Naive B cell (primary cell): Measurements from ENCODE around the gene FSIP1. TPM values are rescaled to one million over a fixed set of nuclear protein-coding genes. Genes with fewer than 3 reads are reported as not detected.
A peak's percentile ranks its signal among the peaks of the same experiment; 100 is the strongest.

ENCODE experiments used
- ATAC-seq, 2 donors: fragments of 150-1000 bp; cut with Tn5 transposase; 2 replicates each; pipeline ENCODE4 v1.10.0; 2021; ENCODE audit warnings: low read depth in 2 of 2, mild to moderate bottlenecking in 2 of 2, moderate library complexity in 2 of 2
- DNase-seq: peaks from one replicate; pipeline ENCODE4 v3.0.0; 2022
- H3K27ac Mint-ChIP-seq, 6 donors: one replicate each; pipeline ENCODE4 v1.8.0; 2020 to 2022; ENCODE audit warnings: mild to moderate bottlenecking in 6 of 6, mixed read lengths in 6 of 6, moderate library complexity in 5 of 6, inconsistent platforms in 2 of 6
- H3K27me3 Mint-ChIP-seq, 3 donors: one replicate each; pipeline ENCODE4 v1.8.0; 2021 to 2022; ENCODE audit warnings: mixed read lengths in 3 of 3, mild to moderate bottlenecking in 1 of 3
- H3K36me3 Mint-ChIP-seq, 2 donors: one replicate each; pipeline ENCODE4 v1.8.0; 2020 to 2022; ENCODE audit warnings: mixed read lengths in 2 of 2, inconsistent platforms in 1 of 2, mild to moderate bottlenecking in 1 of 2
- H3K4me1 Mint-ChIP-seq, 3 donors: one replicate each; pipeline ENCODE4 v1.8.0; 2020 to 2022; ENCODE audit warnings: mixed read lengths in 3 of 3, inconsistent platforms in 1 of 3, mild to moderate bottlenecking in 1 of 3, moderate library complexity in 1 of 3
- H3K4me3 Mint-ChIP-seq, 8 donors: one replicate each; pipeline ENCODE4 v1.8.0; 2020 to 2022; ENCODE audit warnings: mild to moderate bottlenecking in 8 of 8, mixed read lengths in 8 of 8, moderate library complexity in 8 of 8, inconsistent platforms in 2 of 8
- H3K9me3 Mint-ChIP-seq, 7 donors: one replicate each; pipeline ENCODE4 v1.8.0; 2020 to 2022; ENCODE audit warnings: mixed read lengths in 7 of 7, mild to moderate bottlenecking in 5 of 7, inconsistent platforms in 2 of 7, moderate library complexity in 1 of 7
- polyA plus RNA-seq, 6 donors: library from polyadenylated mRNA; unstranded; fragments of 300-500 nt; fragmentation: Illumina TruSeq; gene quantifications; one replicate each; pipeline ENCODE4 v1.2.3, GENCODE V29; 2021; ENCODE audit warnings: low read depth in 6 of 6

Gene FSIP1
- polyA plus RNA-seq, 6 donors from 2014 or later = 0.14 to 0.44 (median 0.27) TPM

GRCh38 chr15:39692356-39693327 lies 90.0 kb downstream of the FSIP1 start:
- DNase-seq (no peak), ATAC-seq (no peak)
- no peaks in the 10 kb centered on the region for H3K9me3 Mint-ChIP-seq
- no peak overlapping the region for H3K27ac Mint-ChIP-seq
- H3K27me3 Mint-ChIP-seq = no peaks in the 10 kb centered on the region
- no peak overlapping the region for H3K4me3 Mint-ChIP-seq
- H3K36me3 Mint-ChIP-seq = no peaks in the 10 kb centered on the region
- H3K4me1 Mint-ChIP-seq = no peaks in the 10 kb centered on the region

GRCh38 chr15:39690881-39691634 lies 91.6 kb downstream of the FSIP1 start:
- DNase-seq (no peak), ATAC-seq (no peak)
- H3K36me3 Mint-ChIP-seq = no peaks in the 10 kb centered on the region
- H3K27me3 Mint-ChIP-seq = no peaks in the 10 kb centered on the region
- H3K27ac Mint-ChIP-seq = no peak overlapping the region
- no peaks in the 10 kb centered on the region for H3K4me1 Mint-ChIP-seq
- H3K4me3 Mint-ChIP-seq = no peak overlapping the region
- H3K9me3 Mint-ChIP-seq = no peaks in the 10 kb centered on the region

GRCh38 chr15:39687965-39688364 lies 94.7 kb downstream of the FSIP1 start:
- DNase-seq (no peak), ATAC-seq (no peak)
- no peaks in the 10 kb centered on the region for H3K27me3 Mint-ChIP-seq
- no peaks in the 10 kb centered on the region for H3K9me3 Mint-ChIP-seq
- no peak overlapping the region for H3K27ac Mint-ChIP-seq
- no peaks in the 10 kb centered on the region for H3K4me1 Mint-ChIP-seq
- no peaks in the 10 kb centered on the region for H3K36me3 Mint-ChIP-seq
- H3K4me3 Mint-ChIP-seq = no peak overlapping the region

GRCh38 chr15:39685999-39686613 lies 96.5 kb downstream of the FSIP1 start:
- no peaks in the 10 kb centered on the region for H3K36me3 Mint-ChIP-seq
- ATAC-seq (peak in 1 of 2 donors; percentile 41), DNase-seq (peak; percentile 29)
- H3K27me3 Mint-ChIP-seq = no peaks in the 10 kb centered on the region
- no peaks in the 10 kb centered on the region for H3K4me1 Mint-ChIP-seq
- no peak overlapping the region for H3K4me3 Mint-ChIP-seq
- no peaks in the 10 kb centered on the region for H3K9me3 Mint-ChIP-seq
- no peak overlapping the region for H3K27ac Mint-ChIP-seq

GRCh38 chr15:39685367-39685766 lies 97.3 kb downstream of the FSIP1 start:
- H3K4me3 Mint-ChIP-seq = no peak overlapping the region
- no peaks in the 10 kb centered on the region for H3K27me3 Mint-ChIP-seq
- ATAC-seq (no peak), DNase-seq (no peak)
- no peaks in the 10 kb centered on the region for H3K9me3 Mint-ChIP-seq
- H3K4me1 Mint-ChIP-seq = no peaks in the 10 kb centered on the region
- H3K27ac Mint-ChIP-seq = no peak overlapping the region
- no peaks in the 10 kb centered on the region for H3K36me3 Mint-ChIP-seq

- Mint-ChIP-seq H3K4me3 (no peak overlapping the region), H3K27ac (no peak overlapping the region)
- no peak for ATAC-seq
Observed at GRCh38 chr15:39684233-39684632, 98.4 kb downstream of the FSIP1 start.

GRCh38 chr15:39682366-39682765 lies 100.3 kb downstream of the FSIP1 start:
- no peak overlapping the region for H3K4me3 Mint-ChIP-seq

More at GRCh38 chr15:39684233-39684632, 98.4 kb downstream of the FSIP1 start:
- H3K27me3 Mint-ChIP-seq = no peaks in the 10 kb centered on the region
- H3K4me1 Mint-ChIP-seq = no peaks in the 10 kb centered on the region
- no peaks in the 10 kb centered on the region for H3K9me3 Mint-ChIP-seq
- H3K36me3 Mint-ChIP-seq = no peaks in the 10 kb centered on the region
- DNase-seq = no peak

GRCh38 chr15:39680868-39681267 lies 101.8 kb downstream of the FSIP1 start:
- Mint-ChIP-seq H3K9me3 (no peaks in the 10 kb centered on the region), H3K4me1 (no peaks in the 10 kb centered on the region), H3K27me3 (no peaks in the 10 kb centered on the region), H3K27ac (no peak overlapping the region), H3K36me3 (no peaks in the 10 kb centered on the region), H3K4me3 (no peak overlapping the region)
- no peak for DNase-seq
- no peak for ATAC-seq

More at GRCh38 chr15:39682366-39682765, 100.3 kb downstream of the FSIP1 start:
- ATAC-seq = no peak
- Mint-ChIP-seq H3K9me3 (no peaks in the 10 kb centered on the region), H3K4me1 (no peaks in the 10 kb centered on the region), H3K27me3 (no peaks in the 10 kb centered on the region), H3K27ac (no peak overlapping the region), H3K36me3 (no peaks in the 10 kb centered on the region)
- no peak for DNase-seq

GRCh38 chr15:39672666-39673065 lies 110.0 kb downstream of the FSIP1 start:
- DNase-seq = no peak
- H3K36me3 Mint-ChIP-seq = no peaks in the 10 kb centered on the region
- no peaks in the 10 kb centered on the region for H3K4me1 Mint-ChIP-seq
- H3K4me3 Mint-ChIP-seq = no peak overlapping the region
- H3K9me3 Mint-ChIP-seq = no peaks in the 10 kb centered on the region
- H3K27me3 Mint-ChIP-seq = no peaks in the 10 kb centered on the region
- H3K27ac Mint-ChIP-seq = no peak overlapping the region
- ATAC-seq = no peak

GRCh38 chr15:39672184-39672583 lies 110.5 kb downstream of the FSIP1 start:
- Mint-ChIP-seq H3K27ac (no peak overlapping the region), H3K4me3 (no peak overlapping the region), H3K36me3 (no peaks in the 10 kb centered on the region), H3K9me3 (no peaks in the 10 kb centered on the region), H3K27me3 (no peaks in the 10 kb centered on the region), H3K4me1 (no peaks in the 10 kb centered on the region)
- DNase-seq (no peak), ATAC-seq (no peak)

GRCh38 chr15:39670687-39671086 lies 112.0 kb downstream of the FSIP1 start:
- H3K9me3 Mint-ChIP-seq = no peaks in the 10 kb centered on the region
- H3K4me3 Mint-ChIP-seq = no peak overlapping the region
- no peaks in the 10 kb centered on the region for H3K4me1 Mint-ChIP-seq
- no peaks in the 10 kb centered on the region for H3K36me3 Mint-ChIP-seq
- DNase-seq (no peak), ATAC-seq (no peak)
- H3K27me3 Mint-ChIP-seq = no peaks in the 10 kb centered on the region
- H3K27ac Mint-ChIP-seq = no peak overlapping the region

GRCh38 chr15:39669661-39670060 lies 113.0 kb downstream of the FSIP1 start:
- H3K9me3 Mint-ChIP-seq = no peaks in the 10 kb centered on the region
- no peak overlapping the region for H3K27ac Mint-ChIP-seq
- no peaks in the 10 kb centered on the region for H3K36me3 Mint-ChIP-seq
- ATAC-seq (no peak), DNase-seq (no peak)
- no peaks in the 10 kb centered on the region for H3K4me1 Mint-ChIP-seq
- H3K4me3 Mint-ChIP-seq = no peak overlapping the region
- peaks cover 0 to 2% (median 0%) of the 10 kb centered on the region in 3 donors for H3K27me3 Mint-ChIP-seq

GRCh38 chr15:39669241-39669640 lies 113.4 kb downstream of the FSIP1 start:
- Mint-ChIP-seq H3K9me3 (no peaks in the 10 kb centered on the region), H3K27me3 (peaks cover 0 to 6% (median 0%) of the 10 kb centered on the region in 3 donors), H3K4me3 (no peak overlapping the region), H3K27ac (peak overlapping the region in 1 of 6 donors; percentile 74), H3K4me1 (no peaks in the 10 kb centered on the region), H3K36me3 (no peaks in the 10 kb centered on the region)
- ATAC-seq (no peak), DNase-seq (no peak)
